HG03196 (cell line): ENCODE measurements around the gene ZFP82.

ENCODE experiments used
- ATAC-seq: cut with Tn5 transposase; IDR thresholded peaks from one replicate; pipeline ENCODE4 v1.9.1; 2021; ENCODE audit not compliant: unreplicated experiment

The ZFP82 gene

GRCh38 chr19:36418287-36419001 lies at the start of gene ZFP82:
ZFP82 (minus strand) TSS chr19:36418644; CDS start chr19:36409789, 8,855 bp downstream.
- ATAC-seq, result peak; percentile 81

- ATAC-seq, result no peak
Observed at GRCh38 chr19:36460046-36460445, 41.6 kb upstream of the ZFP82 start.

DNA sequence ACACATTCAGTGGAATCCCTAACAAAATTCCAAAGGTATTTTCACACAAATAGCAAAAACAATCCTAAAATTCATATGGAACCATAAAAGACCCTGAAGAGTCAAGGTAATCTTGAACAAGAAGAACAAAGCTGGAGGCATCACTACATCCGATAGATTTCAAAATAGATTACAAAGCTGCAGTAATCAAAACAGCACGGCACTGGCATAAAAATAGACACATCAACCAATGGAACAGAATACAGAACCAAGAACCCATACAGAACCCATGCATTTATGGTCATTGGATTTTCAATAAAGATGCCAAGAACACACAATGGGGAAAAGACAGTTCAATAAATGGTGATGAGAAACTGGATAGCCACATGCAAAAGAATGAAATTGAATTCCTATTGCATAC lies 38.4 kb upstream of the ZFP82 start:
- no peak for ATAC-seq

DNA sequence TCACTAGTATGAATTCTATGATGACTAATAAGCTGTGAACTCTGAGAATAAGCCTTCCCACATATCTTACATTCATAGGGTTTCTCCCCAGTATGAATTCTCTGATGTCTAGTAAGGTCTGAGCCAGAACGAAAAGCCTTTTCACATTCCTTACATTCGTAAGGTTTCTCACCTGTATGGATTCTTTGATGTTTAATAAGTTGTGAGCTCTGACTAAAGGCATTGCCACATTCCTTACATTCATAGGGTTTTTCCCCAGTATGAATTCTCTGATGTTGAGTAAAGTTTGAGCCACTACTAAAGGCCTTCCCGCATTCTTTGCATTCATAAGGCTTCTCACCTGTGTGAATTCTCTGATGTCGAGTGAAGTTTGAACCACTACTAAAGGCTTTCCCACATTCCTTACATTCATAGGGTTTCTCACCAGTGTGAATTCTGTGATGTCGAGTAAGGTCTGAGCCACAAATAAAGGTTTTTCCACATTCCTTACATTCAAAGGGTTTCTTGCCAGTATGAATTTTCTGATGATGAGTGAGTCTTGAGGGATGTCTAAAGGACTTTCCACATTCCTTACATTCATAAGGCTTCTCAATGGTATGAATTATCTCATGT lies 30.7 kb upstream of the ZFP82 start:
- no peak for ATAC-seq

- no peak for ATAC-seq
Observed at GRCh38 chr19:36441339-36441738, 22.9 kb upstream of the ZFP82 start.

GRCh38 chr19:36436531-36436930 lies 18.1 kb upstream of the ZFP82 start:
- ATAC-seq, result no peak

DNA sequence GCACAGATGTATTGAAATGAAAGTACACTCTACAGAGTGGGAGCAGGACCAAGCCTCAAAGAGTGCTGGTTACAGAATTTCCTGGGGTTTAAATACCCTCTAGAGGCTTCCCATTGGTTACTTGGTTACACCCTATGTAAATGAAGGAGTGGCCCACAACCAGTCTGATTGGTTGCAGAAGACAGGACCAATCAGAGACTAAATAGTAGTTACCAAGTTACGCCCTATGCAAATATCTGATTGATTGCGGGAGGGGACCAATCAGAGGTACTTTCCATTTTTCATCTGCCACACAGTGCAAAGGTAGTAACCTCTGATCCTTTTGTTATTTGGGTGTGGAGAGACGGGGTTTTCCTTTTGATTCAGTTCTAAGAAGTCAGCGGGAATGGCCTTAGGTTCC lies 5.5 kb upstream of the ZFP82 start:
- ATAC-seq, result no peak

GRCh38 chr19:36421749-36422481 lies 3.5 kb upstream of the ZFP82 start:
- ATAC-seq, result no peak

- ATAC-seq, result no peak
Observed at GRCh38 chr19:36420961-36421748, 2.7 kb upstream of the ZFP82 start.

DNA sequence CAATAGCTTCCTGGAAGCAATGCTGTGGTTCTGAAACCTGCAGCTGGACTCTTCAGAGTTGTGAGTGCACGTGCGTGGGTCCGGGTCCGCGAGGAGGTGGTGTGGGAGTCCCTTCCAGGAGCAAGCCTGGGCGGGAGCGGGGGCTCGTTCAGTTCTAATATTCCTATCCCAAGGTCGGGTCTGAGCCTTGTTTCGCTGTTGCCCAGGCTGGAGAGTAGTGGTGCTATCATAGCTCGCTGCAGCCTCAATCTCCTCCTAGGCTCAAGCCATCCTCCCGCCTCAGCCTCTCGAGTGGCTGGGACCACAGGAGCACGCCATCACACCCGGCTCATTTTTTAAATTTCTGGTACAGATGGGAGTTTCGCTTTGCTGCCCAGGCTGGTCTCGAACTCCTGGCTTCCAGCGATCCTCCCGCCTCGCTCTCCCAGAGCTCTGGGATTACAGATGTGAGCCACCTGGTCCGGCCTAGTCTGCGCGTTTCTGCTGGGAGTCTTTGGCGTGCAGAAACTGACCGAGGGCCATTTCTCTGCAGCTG lies 625 bp downstream of the ZFP82 start:
- no peak for ATAC-seq

DNA sequence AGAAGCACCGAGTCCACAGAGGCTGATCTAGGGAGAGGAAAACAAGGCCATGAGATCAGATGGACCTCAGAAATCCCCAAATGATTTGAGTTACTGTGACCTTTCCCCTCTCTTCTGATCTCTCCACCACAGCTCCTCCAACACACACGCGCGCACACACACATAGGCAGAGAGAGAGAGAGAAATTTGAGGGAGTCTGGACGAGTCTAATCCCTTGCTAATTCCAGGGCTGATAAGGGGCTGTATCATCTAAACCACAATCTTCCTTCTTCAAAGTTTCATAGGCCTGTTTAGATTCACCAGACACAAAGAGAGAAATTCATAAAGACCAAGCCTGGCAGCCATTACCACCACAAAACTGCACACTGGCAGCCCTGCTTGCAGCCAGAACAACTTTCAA lies 8.6 kb downstream of the ZFP82 start:
- ATAC-seq, result no peak

DNA sequence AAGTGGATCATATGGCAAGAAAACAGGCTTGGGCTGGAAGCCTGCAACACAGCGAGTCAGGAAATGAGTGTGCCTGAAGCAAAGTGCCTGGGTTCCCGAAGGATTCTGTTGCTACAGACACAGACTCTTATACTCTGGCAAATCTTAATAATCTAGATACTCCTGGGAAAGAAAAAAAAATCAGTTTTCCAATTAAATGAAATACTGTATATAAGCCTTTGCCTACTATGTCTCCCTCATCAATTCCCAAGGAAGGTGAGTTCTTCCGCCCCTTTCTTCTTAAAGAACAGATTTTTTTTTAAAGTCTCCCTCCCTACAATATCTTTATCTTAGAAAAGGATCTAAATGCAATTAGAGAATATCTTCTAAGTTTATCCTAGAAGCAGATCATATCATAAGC lies 10.3 kb downstream of the ZFP82 start:
- no peak for ATAC-seq

DNA sequence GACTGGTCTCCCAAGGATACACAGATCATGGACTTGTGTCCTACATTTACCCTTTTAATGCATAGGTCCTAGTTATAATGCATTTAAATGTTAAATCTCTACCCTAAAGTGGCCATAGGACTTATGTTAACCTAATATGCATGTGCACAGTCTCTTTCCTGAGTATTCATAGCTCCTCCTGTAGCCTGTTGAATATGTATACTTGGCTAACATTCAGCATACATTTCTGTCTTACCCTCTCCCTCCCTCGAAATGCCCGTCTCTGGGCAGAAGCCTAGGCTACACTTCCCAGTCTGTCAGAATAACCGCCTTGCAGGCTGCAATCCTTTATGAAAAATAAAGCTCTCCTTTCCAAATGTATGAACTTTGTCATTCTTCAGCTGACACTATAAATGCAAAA lies 13.9 kb downstream of the ZFP82 start:
- no peak for ATAC-seq

- ATAC-seq, result no peak
Observed at GRCh38 chr19:36401475-36401874, 17.0 kb downstream of the ZFP82 start.

GRCh38 chr19:36398571-36398970 lies 19.9 kb downstream of the ZFP82 start:
- no peak for ATAC-seq

DNA sequence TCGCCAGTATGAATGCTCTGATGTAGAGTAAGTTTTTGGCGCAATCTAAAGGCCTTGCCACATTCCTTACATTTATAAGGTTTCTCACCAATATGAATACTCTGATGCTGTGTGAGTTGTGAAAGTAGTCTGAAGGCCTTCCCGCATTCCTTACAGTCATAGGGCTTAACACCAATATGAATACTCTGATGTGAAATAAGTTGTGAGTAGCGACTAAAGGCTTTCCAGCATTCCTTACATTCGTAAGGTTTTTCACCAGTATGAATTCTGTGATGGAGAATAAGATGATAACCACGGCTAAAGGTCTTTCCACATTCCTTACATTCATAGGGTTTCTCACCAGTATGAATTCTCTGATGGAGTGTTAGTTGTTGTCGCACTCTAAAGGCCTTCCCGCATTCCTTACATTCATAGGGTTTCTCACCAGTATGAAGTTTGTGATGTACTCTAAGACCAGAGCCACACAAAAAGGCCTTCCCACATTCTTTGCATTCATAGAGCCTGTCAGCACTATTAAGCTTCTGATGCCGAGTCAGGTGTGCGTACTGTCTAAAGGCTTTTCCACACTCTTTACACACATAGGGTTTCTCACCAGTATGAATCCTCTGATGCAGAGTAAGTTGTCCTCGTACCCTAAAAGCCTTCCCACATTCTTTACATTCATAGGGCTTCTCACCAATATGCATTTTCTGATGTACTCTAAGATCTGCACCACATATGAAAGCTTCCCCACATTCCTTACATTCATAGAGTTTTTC lies 25.3 kb downstream of the ZFP82 start:
- no peak for ATAC-seq

- ATAC-seq, result no peak
Observed at GRCh38 chr19:36379510-36379819, 39.0 kb downstream of the ZFP82 start.

DNA sequence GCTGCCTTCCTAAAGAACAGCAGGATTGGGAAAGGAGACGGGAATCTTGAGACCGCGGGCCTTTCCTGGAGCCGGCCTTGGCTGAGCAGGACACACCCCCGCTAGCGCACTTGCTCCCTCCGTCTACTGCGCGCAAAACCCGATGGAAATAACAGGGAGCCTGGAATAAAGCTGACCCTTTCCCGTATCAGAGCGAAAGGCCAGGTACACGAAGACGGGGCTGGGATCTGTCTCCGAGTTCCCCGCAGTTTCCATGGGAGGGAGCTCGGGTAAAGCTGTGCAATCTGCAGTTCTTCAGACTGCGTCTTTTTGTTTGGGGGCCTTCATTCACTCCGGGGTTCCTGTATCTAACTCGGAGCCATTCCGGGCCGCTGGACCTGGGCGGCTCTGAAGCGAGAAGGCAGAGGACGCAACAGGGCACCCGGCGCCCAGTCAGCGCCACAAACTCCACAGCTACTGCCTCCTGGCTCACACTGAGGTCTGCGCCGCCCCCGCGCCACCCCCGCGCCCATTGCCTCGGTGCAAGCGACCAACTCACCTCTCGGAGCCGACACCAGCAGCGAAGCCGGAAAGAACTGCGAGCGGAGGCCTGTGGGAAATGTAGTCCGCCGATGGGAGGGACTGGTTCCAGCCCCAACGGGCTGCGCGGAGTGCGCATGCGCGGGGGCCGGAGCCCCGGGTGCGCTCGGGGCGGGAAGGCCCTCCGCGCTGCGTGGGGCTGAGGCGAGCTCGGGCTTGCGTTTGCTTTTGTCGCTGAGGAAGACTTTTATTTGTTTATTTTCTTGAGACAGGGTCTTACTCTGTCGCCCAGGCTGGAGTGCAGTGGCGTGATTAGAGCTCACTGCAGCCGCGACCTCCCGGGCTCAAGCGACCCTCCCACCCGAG lies 39.6 kb downstream of the ZFP82 start, which contains the start of gene ZFP14:
Gene ZFP14 (minus strand): TSS at position 577 of the 885 bp plus-strand sequence. CDS start 11,309 bp downstream, outside the sequence.
- ATAC-seq, result peak; percentile 97

DNA sequence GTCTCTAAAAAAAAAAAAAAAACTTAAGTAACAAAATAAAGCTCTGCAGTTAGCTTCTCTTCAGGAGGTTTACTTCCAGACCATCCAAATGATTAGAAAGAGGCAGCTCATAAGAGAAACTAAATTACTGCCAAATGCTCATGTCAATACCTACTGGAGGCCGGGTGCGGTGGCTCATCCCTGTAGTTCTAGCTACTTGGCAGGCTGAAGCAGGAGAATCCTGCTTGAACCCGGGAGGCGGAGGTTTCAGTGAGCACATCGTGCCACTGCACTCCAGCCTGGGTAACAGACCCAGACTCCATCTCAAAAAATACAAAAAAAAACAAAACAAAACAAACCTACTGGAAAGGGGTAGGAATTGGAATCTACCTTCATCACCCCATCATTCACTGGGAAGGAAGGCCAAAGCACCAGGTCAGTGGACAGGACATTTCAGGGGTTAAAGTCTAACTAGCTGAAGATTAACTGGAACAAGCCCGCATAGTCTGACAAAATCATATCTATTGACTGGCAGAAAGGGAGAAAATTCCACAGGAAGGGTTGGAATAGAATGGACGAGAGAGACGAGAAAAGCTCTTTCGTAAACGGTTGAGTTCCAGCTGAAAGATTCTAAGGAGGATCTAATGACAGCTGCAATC lies 40.8 kb downstream of the ZFP82 start:
- ATAC-seq, result no peak
